MCF 10A (cell line): ENCODE measurements around the gene SLC26A9. TPM values are rescaled to one million over a fixed set of nuclear protein-coding genes. Genes with fewer than 3 reads are reported as not detected.

Source experiments
- BruUV-seq: library from RNA; stranded (reverse); fragments of 400-500 nt; replicated peaks from 2 replicates; lab custom pipeline; 2021; lab: Mats Ljungman, UMichigan
- CTCF ChIA-PET: fragments of 300-600 bp; sonication (Branson Sonifier 250); formaldehyde crosslinking; extraction: SDS; loops from one replicate; lab custom pipeline; 2021; ENCODE audit warnings: antibody characterized with exemption, inconsistent platforms; lab: Yijun Ruan, JAX
- POLR2A ChIA-PET: fragments of 300-600, 350-650 bp; sonication (Branson Sonifier 250); formaldehyde crosslinking; extraction: SDS; loops from one replicate; lab custom pipeline; 2020; ENCODE audit warnings: antibody characterized with exemption, inconsistent platforms; lab: Yijun Ruan, JAX
- DNase-seq: peaks from one replicate; pipeline ENCODE4 v3.0.0-alpha.2; 2018; ENCODE audit not compliant: unreplicated experiment
- H3K27ac Mint-ChIP-seq: one replicate; pipeline ENCODE4 v1.8.0; 2022; ENCODE audit warnings: mild to moderate bottlenecking, low read depth, mixed read lengths; ENCODE audit not compliant: unreplicated experiment
- H3K27me3 Mint-ChIP-seq: one replicate; pipeline ENCODE4 v1.8.0; 2022; ENCODE audit warnings: mixed read lengths; ENCODE audit not compliant: insufficient read depth, unreplicated experiment
- H3K36me3 Mint-ChIP-seq: one replicate; pipeline ENCODE4 v1.8.0; 2022; ENCODE audit warnings: mild to moderate bottlenecking, moderate library complexity, mixed read lengths; ENCODE audit not compliant: insufficient read depth, unreplicated experiment
- H3K4me1 Mint-ChIP-seq: one replicate; pipeline ENCODE4 v1.8.0; 2022; ENCODE audit warnings: mixed read lengths; ENCODE audit not compliant: insufficient read depth, unreplicated experiment
- H3K4me3 Mint-ChIP-seq: one replicate; pipeline ENCODE4 v1.8.0; 2022; ENCODE audit warnings: mild to moderate bottlenecking, moderate library complexity, mixed read lengths; ENCODE audit not compliant: unreplicated experiment
- H3K9me3 Mint-ChIP-seq: one replicate; pipeline ENCODE4 v1.8.0; 2022; ENCODE audit warnings: mixed read lengths; ENCODE audit not compliant: unreplicated experiment
- CTCF ChIP-seq: fragments of 200-600 bp; IDR thresholded peaks from one replicate; pipeline ENCODE4 v1.8.0; 2022; ENCODE audit warnings: antibody characterized with exemption, mild to moderate bottlenecking; ENCODE audit not compliant: unreplicated experiment
- intact Hi-C: fragments of 100-400 bp; cut with micrococcal nuclease; formaldehyde crosslinking; loops from 2 replicates; pipeline ENCODE4 v1.14.1; 2022
- total RNA-seq: library from RNA; stranded (reverse); gene quantifications from 2 replicates; pipeline ENCODE4 v1.2.3, GENCODE V29; 2022

SLC26A9 gene
- total RNA-seq, 1 experiment from 2014 or later = not detected

GRCh38 chr1:205918955-205919746 is 24.1 kb downstream of the SLC26A9 start:
- DNase-seq = peak; percentile 95
- CTCF ChIA-PET = interaction anchor here (0.5 to 21.0 kb wide), 51 partner anchors 8 to 1923 kb away, joined by 3 to 911 read pairs (median 5); partner anchors contain the start of gene SLC26A9
- Mint-ChIP-seq H3K36me3 (peaks cover 6% of the 10 kb centered on the region), H3K27ac (no peak overlapping the region), H3K4me3 (no peak overlapping the region), H3K4me1 (peaks cover 8% of the 10 kb centered on the region), H3K27me3 (peaks cover 27% of the 10 kb centered on the region), H3K9me3 (no peaks in the 10 kb centered on the region)
- peak; percentile 100 for TF ChIP-seq CTCF
- POLR2A ChIA-PET = interaction anchor here (0.7 to 12.6 kb wide), 6 partner anchors 17 to 187 kb away, joined by 3 to 247 read pairs (median 4); no protein-coding TSS in a partner anchor
- no TSS peak for BruUV-seq
- intact Hi-C loops = loop anchor here (1.0 kb wide), 3 partner anchors 58 to 187 kb away; no protein-coding TSS in a partner anchor

GRCh38 chr1:205917466-205918238 is 25.6 kb downstream of the SLC26A9 start:
- TF ChIP-seq CTCF = no peak
- intact Hi-C loops = no loop called here
- Mint-ChIP-seq H3K36me3 (peaks cover 6% of the 10 kb centered on the region), H3K27me3 (peaks cover 34% of the 10 kb centered on the region), H3K9me3 (no peaks in the 10 kb centered on the region), H3K4me1 (peaks cover 20% of the 10 kb centered on the region), H3K4me3 (no peak overlapping the region), H3K27ac (no peak overlapping the region)
- BruUV-seq = no TSS peak
- POLR2A ChIA-PET = interaction anchor here (1.0 to 12.6 kb wide), 7 partner anchors 8 to 888 kb away, joined by 3 to 247 read pairs (median 5); partner anchors contain the start of gene SLC41A1
- CTCF ChIA-PET = interaction anchor here (0.6 to 21.0 kb wide), 41 partner anchors 10 to 1512 kb away, joined by 3 to 911 read pairs (median 6); partner anchors contain the start of genes RAB7B, SLC26A9 and SLC41A1
- DNase-seq = no peak

- intact Hi-C loops = no loop called here
- no peak for TF ChIP-seq CTCF
- H3K36me3 Mint-ChIP-seq = peaks cover 6% of the 10 kb centered on the region
- peak overlapping the region; percentile 49 for H3K27ac Mint-ChIP-seq
- CTCF ChIA-PET = interaction anchor here (0.6 to 21.0 kb wide), 19 partner anchors 9 to 1511 kb away, joined by 3 to 911 read pairs (median 11); partner anchors contain the start of genes RAB7B and SLC26A9
- no peaks in the 10 kb centered on the region for H3K9me3 Mint-ChIP-seq
- peak; percentile 44 for DNase-seq
- POLR2A ChIA-PET = interaction anchor here (1.0 to 12.6 kb wide), 7 partner anchors 9 to 889 kb away, joined by 3 to 247 read pairs (median 4); partner anchors contain the start of gene SLC41A1
- BruUV-seq = no TSS peak
- peaks cover 20% of the 10 kb centered on the region for H3K4me1 Mint-ChIP-seq
- peaks cover 45% of the 10 kb centered on the region for H3K27me3 Mint-ChIP-seq
- no peak overlapping the region for H3K4me3 Mint-ChIP-seq
Measured at GRCh38 chr1:205916541-205916940, 26.7 kb downstream of the SLC26A9 start.
